Fibroblast of the conjunctiva (primary cell): Measurements from ENCODE around the gene LMTK3.

Experiments used
- DNase-seq: peaks from one replicate; pipeline ENCODE4 v3.0.0-alpha.2; 2010; ENCODE audit warnings: low read depth

The LMTK3 gene

DNA sequence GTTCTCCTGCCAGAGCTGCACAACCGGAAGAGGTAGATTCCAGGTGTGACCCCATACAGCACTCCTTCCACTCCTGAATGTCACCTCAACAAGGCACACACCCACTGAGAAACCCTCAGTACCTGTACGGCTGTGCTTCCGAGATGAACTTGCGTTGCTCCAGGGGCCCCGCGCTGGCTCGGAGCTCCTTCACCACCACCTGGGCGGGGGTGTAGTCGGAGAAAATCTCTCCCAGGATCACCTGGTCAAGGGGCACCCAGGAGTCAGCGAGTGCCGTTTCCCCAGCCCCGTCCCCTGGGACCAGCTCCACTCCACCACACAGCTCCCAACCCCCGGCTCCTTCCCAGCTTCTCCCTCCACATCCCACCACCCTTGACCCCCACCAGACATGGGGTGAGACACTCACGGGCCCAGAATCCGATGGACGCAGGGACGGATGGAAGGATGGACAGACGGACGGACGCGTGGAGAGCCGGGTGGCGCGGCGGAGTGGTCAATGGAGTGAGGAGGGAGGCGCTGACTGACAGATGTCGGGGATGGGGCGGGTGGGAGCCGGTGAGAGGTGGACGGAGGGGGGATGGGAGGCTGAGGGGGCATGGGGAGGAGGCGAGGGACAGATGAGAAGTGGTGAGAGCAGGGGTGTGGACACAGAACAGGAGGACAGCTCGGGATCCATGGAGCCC is 2.8 kb downstream of the LMTK3 start:
- no peak for DNase-seq

DNA sequence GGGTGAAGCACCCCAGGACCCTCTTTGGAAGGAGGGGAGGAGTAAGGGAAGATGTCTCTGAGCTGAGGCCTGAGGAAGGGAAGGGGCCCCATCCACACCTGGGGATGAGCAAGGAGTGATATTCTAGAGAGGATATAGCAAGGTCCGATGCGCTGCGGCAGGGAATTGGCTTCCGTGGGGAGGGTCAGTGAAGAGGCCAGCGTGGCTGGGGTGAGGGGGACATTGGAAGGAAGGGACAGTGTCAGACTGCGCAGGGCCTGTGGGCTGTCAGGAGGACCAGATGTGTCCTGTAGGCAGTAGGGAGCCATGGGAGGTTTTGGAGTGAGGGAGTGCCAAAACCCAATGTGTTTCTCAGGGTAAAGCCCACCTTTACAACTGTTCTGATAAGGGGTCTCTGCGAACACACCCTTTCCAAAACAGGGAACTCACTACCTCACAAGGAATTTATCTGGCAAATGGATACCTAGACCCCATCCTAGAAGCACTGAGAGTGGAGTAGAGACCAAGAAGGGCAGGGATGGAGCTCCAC is 3.7 kb downstream of the LMTK3 start:
- DNase-seq = no peak

DNA sequence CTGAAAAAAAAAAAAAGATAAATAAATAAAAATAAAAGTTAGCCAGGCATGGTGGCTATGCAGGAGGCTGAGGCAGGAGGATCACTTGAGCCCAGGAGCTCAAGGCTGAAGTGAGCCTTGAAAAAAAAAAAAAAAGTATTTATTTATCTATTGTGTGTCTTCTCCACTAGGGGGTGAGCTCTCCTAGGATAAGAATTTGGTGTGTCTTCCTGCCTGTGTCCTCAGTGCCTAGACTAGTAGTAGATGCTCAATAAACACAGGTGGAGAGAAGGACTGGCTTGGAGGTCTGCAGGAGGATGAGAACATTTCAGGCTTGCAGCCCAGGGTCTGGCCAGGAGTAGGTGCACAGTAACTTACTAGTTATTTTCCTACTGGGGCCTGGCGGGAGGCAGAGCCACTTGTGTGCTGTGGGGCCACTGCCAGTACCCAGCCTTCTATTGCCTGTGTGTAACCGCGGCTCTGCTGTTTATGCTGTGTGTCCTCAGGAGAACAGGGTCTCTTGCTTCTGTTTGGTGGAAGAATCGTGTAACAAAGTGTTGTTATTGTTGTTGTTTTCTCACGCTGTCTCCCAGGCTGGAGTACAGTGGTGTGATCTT is 5.4 kb downstream of the LMTK3 start:
- peak; percentile 23 for DNase-seq

DNA sequence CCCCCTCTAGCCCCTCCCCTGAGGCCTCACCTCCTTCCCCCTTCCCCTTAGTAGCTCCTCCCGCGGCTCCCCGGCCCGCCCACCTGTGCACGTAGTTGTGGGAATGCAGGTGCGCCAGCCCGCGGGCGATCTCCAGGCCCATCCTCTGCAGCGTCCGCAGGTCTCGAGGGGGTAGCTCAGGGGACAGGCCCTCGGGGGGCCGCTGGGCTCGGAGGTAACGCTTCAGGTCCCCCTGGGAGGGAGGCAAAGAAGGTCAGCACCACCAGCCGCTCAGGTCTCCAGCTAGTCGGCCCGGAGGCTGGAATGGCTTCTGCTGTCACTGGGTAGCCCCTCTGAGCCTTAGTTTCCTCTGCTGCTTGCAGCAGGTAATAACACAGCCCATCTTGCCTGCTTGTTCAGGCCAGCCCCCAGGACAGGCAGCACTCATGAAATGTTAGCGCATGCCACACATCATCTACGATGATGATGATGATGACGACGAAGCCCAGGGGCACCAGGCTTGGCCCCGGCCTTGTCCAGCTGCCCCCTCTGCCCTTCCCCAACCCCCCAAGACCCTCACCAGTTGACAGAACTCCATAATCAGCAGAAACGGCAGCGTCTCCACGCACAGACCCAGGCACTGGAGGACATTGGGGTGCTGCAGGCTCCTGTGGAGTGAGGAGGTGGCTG is 9.2 kb downstream of the LMTK3 start:
- no peak for DNase-seq

DNA sequence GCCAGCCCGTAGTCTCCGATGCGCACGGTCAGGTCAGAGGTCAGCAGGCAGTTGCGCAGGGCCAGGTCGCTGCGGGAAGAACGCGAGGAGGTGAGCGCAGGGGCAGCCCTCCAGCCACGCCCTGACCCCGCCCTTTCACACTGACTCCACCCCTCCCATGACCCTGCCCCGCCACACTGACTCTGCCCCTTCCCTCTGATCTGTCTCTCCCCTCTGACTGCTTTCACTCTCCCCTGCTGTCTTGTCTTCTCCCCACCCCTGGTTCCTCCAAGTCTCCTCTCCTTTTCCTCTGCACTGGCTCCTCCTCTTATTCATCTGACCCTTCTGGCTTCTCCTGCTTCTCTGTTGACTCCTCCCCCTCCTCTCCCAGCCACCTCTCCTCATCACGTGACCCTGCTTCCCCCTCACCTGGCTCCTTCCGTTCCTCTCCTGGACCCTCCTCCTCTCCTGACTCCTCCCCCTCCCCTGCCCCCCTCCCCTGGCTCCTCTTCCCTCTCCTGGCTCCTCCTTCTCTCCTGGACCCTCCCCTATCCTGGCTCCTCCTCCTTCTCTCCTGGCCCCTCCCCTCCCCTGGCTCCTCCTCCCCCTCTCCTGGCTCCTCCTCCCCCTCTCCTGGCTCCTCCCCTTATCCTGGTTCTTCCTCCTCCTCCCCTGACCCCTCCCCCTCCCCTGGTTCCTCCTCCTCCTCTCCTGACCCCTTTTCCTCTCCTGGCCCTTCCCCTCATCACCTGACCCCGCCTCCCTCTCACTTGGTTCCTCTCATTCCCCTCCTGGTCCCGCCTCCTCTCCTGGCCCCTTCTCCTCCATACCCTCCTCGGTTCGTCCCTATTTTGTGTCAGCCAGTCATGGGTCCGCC is 9.9 kb downstream of the LMTK3 start:
- DNase-seq = no peak

DNA sequence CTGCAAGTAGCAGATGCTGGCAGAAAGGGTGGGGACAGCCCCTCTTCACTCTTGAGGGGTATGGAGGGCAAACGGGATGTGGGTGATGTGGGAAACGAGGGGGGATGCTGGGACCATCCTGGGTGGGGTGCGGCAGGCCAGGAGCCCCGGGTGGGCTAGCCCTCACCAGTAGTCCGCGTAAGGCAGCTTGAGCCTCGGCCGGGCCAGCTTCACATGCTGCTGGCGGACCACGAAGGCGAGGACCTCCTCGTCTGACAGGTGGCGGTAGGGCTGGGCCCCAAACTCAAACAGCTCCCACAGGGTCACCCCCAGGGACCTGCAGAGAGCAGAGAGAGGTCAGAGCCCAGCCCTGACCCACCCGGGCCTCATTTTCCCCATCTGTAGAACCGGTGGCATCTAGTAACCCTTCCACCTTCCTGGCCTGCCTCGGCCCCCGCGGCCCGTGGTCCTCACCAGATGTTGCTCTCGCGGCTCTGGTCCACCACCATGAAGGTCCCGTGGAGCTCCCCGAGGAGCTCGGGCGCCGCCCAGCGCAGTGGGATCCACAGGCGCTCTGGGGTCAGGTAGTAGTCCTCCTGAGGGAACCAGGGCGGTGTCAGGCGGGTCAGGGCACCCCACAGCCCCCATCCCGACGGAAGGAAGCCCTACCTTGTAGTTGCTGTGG is 10.7 kb downstream of the LMTK3 start:
- DNase-seq = no peak

DNA sequence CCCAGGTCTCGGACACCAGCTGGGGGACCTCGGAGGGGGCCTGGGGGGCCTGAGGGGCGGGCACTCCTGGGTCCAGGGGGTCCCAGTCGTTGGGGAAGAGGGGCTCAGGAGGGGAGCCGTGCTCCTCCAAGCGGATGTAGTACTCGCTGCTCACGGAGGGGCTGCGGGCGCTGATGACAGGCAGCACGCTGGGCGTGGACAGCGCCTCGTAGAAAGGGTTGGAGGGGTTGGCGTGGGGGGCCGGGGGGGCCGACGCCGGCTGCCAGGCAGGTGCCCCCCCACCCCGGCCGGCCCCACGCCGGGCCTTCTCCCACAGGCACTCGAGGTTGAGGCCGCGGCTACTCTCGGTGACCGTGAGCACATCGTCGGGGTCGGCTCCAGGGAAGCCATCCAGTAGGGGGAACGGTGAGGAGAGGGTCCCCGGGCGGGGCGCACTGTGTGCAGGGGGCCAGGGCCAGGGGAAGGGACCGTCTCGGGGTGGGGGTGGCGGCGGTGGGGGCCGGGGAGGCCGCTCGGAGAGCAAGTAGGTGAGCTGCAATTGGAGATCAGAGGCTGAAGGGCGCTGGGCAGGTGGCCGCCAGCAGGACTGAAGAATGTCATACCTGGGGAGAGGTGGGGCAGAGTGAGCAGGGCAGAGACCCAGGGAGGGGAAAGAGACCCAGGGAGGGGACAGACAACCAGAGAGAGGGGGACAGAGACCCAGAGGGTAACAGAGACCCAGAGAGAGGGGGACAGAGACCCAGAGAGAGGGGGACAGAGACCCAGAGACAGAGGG is 12.1 kb downstream of the LMTK3 start:
- DNase-seq = no peak

DNA sequence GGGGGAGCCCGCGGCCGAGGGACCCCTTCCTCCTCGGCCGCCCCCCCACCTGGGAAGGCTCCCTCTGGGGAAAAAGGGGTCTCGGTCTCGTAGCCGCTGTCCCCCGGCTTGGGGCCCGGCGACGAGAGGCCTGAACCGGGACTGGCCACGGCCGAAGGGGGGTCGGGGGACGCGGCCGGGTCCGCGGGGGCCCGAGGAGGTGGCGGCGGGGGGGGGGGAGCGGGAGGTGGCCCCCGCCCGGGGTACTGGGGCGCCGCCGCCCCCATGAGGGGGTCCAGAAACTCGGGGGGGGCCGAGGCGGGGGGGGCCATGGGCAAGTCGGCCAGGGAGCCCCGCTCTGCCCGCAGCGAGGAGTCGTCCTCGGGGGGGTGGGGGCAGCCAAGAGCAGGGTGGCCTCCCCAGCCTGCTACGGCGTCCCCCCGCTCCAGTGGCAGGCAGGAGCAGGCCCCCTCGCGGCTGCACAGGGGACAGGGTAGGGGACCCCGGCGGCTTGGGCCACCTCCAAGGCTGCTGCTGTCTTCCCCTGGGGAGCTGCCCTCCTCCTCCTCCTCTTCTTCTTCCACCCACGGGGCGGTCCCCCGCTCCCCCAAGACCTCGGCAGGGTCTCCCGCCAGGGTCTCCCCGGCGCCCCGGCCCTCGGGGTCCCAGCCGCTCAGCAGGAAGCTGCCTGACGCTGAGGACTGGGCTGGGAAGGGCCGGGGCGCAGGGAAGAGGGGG is 12.9 kb downstream of the LMTK3 start:
- no peak for DNase-seq

DNA sequence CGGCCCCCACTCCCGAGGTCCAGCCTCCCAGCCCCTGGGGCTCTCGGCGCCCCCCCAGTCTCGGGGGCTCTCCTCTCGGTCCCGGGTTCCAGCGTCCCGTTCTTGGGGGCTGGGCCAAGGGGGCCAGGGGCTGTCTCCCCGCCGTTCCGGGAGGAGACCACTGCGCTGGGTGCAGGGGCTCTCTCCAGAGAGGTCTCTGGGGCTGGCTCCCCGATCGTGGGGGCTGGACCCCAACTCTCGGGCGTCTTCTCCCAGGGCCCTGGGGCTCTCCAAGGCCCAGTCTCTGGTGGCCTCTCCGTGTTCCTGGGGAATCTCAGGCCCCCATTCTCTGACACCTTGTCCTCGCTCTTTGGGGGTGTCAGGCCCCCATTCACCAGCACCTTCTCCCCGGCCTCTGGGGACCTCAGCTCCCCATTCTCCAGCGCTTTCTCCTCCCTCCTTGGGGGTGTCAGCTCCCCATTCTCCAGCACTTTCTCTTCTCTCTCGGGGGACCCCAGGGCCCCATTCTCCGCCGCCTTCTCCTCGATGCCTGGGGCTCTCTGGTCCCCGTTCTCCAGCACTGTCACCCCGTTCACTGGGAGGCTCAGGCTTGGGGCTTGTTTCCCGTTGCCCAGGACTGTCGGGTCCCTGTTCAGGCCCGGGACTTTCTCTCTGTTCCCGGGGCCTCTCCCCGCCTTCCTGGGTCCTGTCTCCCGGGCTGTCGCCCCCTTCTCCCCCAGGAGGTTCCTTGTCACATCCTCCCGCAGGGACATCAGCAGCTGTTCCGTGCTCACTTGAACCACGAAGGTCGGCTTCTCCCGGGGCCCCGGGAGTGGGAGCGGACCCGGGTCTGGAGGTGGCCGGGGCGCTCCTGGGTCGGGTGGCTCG is 13.7 kb downstream of the LMTK3 start:
- no peak for DNase-seq

DNA sequence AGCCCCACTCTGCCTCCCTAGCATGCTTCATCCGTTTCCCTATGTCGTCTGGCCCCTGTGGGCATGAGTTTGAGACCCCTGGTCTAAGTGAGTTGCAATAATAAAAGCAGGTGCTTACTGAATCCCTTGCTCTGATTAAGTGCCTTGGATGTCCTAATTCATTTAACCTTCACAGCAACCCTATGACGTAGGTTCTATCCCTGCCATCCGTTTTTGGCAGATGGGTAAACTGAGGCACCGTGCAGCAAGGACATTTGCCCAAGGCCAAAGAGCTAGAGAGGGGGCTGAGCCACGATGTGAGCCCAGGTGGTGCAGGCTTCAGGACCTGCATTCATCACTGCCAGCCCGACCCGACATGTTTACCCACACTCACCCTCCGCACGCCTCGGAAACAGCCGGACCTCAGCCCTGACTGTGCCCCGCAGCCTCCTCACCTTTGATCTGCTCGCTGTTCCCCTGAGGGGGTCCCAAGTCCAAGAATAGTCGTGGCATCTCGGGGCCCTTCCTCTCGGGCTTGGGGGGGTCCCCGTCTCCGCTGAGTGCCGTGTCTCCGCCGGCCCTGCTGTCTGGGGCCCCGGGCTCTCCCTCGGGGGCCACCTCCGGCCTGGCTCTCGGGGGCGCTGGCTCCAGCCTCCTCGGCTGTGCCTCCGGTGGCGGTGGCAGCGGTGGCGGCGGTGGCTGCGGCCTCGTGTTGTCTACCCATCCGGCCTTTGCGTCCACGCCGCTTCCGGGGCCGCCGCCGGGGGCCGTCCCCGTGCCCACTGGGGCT is 14.5 kb downstream of the LMTK3 start:
- DNase-seq = no peak

DNA sequence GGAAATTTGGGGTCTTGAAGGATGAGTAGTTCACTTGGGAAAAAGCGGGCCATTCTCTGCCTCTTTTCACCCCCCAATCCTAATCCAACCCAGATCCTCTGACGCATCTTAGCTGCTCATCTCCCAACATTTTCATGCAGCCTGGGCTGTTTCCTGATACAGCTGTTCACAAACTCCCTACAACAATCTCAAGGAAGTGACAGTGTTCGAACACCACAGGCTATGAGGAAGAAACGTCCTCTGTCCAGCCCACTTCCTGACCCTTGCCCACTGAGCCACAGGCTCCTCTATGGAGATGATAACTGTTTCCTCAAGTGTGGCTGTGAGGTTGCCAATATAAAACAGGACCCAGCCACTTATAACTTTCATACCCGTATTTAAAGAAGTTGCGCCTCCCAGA is 16.2 kb downstream of the LMTK3 start:
- DNase-seq = no peak

DNA sequence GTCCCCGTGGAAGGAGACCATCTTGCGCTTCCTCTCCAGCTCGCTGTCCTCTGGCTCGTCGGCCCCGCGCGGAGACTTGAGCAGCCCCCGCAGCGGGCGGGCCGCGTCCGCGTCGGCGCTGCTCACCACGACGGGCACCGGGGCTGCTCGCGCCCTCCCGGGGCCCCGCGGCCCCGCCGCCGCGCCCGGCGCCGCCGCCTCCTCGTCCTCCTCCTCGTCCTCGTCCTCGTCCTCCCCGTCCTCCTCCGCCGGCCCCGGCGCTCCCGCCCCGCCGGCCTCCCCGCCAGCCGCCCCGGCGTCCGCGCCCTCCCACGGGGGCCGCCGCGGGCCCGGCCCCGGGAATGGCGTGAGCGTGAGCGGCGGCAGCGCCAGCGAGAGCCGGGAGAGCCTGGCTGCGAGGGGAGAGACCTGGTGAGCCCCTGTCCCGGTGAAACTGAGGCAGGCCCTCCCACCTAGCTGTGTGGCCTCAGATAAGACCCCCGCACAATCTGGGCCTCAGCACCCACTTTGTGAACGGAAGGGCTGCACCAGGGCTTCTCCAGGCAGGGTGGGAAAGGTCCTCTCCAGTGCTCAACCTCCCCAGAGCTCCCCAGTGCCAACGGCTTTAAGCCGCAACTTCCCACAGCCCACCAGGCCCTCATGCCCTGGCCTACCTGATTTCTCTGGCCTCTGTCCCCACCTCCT is 17.8 kb downstream of the LMTK3 start:
- DNase-seq = no peak

DNA sequence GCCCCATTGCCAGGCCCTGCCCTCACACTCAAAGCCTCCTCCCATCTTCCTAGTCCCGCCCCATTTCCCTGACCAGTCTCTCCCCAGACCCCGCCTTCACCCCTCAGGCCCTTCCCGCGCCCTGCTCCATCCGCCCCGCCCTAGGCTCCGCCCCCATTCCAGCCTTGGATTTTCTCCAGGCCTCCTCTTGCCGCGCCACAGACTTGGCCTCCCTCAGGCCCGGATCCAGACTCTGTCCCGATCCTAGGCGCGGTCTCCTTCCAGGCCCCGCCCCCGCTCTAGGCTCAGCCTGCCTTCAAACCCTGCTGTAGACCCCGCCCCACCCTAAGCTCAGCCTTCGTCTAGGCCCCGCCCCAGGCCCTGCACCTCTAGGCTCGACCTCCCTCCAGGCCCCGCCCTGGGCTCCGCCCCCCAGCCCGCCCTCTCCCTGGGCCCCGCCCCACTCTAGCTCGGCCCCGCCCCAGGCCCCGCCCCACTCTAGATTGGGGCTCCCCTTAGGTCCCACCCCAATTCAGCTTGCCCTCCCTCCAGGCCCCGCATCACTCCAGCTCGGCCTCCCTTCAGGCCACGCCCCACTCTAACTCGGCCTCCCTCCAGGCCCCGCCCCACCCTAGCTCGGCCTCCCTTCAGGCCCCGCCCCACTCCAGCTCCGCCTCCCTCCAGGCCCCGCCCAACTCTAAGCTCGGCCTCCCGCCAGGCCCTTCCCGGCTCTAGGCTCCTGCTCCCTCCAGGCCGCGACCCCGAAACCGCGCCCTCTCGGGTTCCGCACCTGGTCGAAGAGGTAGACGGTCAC is 18.5 kb downstream of the LMTK3 start:
- peak; percentile 98 for DNase-seq

DNA sequence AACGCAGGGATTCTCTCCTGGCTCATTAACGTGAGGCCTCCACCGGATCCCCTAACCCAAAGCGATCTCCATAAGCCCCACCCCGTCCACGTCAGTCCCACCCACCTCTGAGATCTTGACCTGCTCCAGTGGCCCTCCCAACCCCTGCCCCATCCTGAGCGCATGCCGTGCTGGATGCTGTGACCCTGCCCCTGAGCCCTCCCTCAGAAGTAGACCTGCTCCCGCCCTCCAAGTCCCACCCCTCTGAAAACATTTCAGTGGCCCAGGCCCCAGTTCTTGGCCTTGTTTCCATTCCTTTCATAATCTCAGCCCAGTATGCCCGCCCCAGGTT is 19.9 kb downstream of the LMTK3 start:
- DNase-seq = no peak

DNA sequence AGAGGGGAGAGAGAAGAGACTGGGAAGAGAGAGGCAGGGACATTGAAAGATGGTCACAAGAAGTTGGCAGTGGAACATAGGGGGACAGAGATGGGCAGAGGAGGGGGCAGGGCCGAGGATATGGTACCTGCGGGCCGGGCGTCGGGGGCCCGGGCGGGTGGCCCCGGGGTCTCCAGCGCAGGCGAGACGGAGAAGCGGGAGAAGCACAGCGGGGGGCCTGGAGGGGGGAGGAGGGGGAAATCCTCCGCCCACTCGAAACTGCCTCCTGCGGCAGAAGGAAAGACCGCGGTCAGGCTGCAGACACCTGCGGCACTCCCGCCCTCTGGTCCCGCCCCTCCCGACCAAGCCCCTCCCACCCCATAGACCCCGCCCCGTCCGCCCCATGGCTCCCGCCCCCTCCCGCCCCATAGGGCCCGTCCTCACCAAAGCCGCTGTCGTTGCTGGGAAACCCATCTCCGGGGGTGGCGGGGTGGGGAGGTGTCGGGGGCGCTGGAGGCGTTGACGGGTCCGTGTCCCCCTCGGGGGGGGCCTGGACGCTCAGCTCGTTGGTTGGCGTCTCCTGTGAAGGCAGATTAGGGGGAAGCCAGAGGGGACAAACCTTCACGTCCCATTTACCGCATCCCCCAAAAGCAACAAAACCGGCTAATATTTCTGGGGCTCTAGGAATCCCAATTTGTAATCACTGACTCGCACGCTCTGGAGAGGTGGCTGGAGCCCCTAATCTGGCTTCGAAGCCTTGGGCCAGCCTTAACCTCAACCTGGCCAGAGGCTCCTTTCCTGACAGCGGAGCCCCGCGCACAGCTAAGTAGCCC is 20.4 kb downstream of the LMTK3 start:
- DNase-seq = no peak

DNA sequence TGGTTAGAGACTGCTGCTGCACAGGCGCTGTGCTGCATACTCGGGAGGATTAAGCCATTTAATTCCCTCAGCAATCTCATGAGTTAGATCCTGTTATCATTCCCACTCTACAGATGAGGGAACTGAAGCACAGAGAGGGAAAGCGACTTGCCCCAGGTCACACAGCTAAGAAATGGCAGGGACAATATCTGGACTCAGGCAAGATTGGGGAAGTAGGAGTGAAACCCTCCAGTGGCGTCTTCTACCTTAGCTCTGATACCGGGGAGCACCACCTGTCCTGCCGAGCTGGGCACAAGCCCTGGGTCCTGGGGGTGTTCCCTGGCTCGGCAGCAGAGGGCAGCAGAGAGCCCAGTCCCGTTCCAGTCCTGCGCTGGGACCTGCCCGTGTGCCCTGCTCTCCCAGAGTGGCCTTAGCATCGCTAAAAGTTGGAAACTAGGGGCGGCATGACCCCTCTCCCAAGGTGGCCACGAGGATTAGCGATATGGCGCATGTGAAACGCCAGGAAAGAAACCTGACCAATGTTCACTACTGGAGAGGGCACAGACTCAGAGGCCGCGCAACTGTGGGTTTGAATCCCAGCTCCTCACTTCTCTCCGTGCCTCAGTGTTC is 21.9 kb downstream of the LMTK3 start:
- DNase-seq = no peak
